ENCODE data around the gene SUCO.

The SUCO gene

GRCh38 chr1:172533513-172534151 is 682 bp downstream of the SUCO start:
- Mint-ChIP-seq H3K9me3 (no peaks in the 10 kb centered on the region), H3K36me3 (ENCODE audit: low read depth) (no peaks in the 10 kb centered on the region), H3K27me3 (ENCODE audit: low read depth) (no peaks in the 10 kb centered on the region), H3K4me3 (peak overlapping the region; percentile 93 to 96 (median 96)), H3K4me1 (peaks cover 42% of the 10 kb centered on the region), H3K27ac (peak overlapping the region; percentile 88 to 99 (median 93))
- no peak for TF ChIP-seq CTCF (IDR thresholded peaks at IDR 0.05; ENCODE audit: unreplicated experiment in 3 of 3)

GRCh38 chr1:172536256-172536655 is 3.3 kb downstream of the SUCO start:
- TF ChIP-seq CTCF (IDR thresholded peaks at IDR 0.05; ENCODE audit: unreplicated experiment in 3 of 3) = no peak
- H3K36me3 Mint-ChIP-seq (ENCODE audit: low read depth) = no peaks in the 10 kb centered on the region
- H3K9me3 Mint-ChIP-seq = no peaks in the 10 kb centered on the region
- H3K4me1 Mint-ChIP-seq = peaks cover 45% of the 10 kb centered on the region
- no peaks in the 10 kb centered on the region for H3K27me3 Mint-ChIP-seq (ENCODE audit: low read depth)
- peak overlapping the region in 1 of 3 experiments; percentile 15 for H3K4me3 Mint-ChIP-seq
- no peak overlapping the region for H3K27ac Mint-ChIP-seq

- Mint-ChIP-seq H3K36me3 (ENCODE audit: low read depth) (no peaks in the 10 kb centered on the region), H3K27me3 (ENCODE audit: low read depth) (no peaks in the 10 kb centered on the region)
Observed at GRCh38 chr1:172537366-172537765, 4.4 kb downstream of the SUCO start.

GRCh38 chr1:172537827-172538391 is 5.0 kb downstream of the SUCO start:
- Mint-ChIP-seq H3K9me3 (no peaks in the 10 kb centered on the region), H3K27me3 (ENCODE audit: low read depth) (no peaks in the 10 kb centered on the region), H3K4me3 (no peak overlapping the region), H3K36me3 (ENCODE audit: low read depth) (no peaks in the 10 kb centered on the region), H3K4me1 (peaks cover 53% of the 10 kb centered on the region), H3K27ac (peak overlapping the region in 1 of 3 experiments; percentile 0)
- TF ChIP-seq CTCF (IDR thresholded peaks at IDR 0.05; ENCODE audit: unreplicated experiment in 3 of 3) = no peak

More at GRCh38 chr1:172537366-172537765, 4.4 kb downstream of the SUCO start:
- no peak overlapping the region for H3K4me3 Mint-ChIP-seq
- no peak for TF ChIP-seq CTCF (IDR thresholded peaks at IDR 0.05; ENCODE audit: unreplicated experiment in 3 of 3)
- H3K27ac Mint-ChIP-seq = no peak overlapping the region
- no peaks in the 10 kb centered on the region for H3K9me3 Mint-ChIP-seq
- peaks cover 48% of the 10 kb centered on the region for H3K4me1 Mint-ChIP-seq

GRCh38 chr1:172540635-172541034 is 7.7 kb downstream of the SUCO start:
- Mint-ChIP-seq H3K27me3 (ENCODE audit: low read depth) (no peaks in the 10 kb centered on the region), H3K27ac (no peak overlapping the region), H3K4me1 (peaks cover 41% of the 10 kb centered on the region), H3K36me3 (ENCODE audit: low read depth) (no peaks in the 10 kb centered on the region), H3K4me3 (no peak overlapping the region), H3K9me3 (no peaks in the 10 kb centered on the region)
- no peak for TF ChIP-seq CTCF (IDR thresholded peaks at IDR 0.05; ENCODE audit: unreplicated experiment in 3 of 3)

Data from nephron (organoid).